ENCODE data around the gene GABRB2. TPM values are rescaled to one million over a fixed set of nuclear protein-coding genes. Genes with fewer than 3 reads are reported as not detected.
A peak's percentile ranks its signal among the peaks of the same experiment; 100 is the strongest.

GABRB2 gene
- total and polyA plus RNA-seq, 12 donors, result 0.33 to 18.1 (median 6.6) TPM

DNA sequence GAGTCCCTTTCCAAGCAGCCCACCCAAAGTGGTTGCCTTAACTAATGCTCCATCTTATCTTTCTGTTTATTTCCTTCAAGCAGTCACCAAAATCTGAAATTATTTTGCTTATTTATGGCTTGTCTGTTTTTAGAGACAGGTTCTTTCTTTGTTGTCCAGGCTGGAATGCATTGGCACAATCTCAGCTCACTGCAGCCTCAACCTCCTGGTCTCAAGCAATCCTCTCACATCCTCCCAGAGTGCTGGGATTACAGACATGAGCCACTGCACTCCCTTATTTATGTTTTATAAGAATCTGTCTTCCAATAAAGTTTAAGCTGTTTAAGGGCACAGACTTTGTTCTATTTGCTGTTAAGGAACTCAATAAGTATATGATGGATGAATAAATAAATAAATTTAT, 133.7 kb downstream of the GABRB2 start:
- TF ChIP-seq, protein P1, sequence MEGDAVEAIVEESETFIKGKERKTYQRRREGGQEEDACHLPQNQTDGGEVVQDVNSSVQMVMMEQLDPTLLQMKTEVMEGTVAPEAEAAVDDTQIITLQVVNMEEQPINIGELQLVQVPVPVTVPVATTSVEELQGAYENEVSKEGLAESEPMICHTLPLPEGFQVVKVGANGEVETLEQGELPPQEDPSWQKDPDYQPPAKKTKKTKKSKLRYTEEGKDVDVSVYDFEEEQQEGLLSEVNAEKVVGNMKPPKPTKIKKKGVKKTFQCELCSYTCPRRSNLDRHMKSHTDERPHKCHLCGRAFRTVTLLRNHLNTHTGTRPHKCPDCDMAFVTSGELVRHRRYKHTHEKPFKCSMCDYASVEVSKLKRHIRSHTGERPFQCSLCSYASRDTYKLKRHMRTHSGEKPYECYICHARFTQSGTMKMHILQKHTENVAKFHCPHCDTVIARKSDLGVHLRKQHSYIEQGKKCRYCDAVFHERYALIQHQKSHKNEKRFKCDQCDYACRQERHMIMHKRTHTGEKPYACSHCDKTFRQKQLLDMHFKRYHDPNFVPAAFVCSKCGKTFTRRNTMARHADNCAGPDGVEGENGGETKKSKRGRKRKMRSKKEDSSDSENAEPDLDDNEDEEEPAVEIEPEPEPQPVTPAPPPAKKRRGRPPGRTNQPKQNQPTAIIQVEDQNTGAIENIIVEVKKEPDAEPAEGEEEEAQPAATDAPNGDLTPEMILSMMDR (IDR thresholded peaks at IDR 0.05), result no peak
- TF ChIP-seq POLR2A (IDR thresholded peaks at IDR 0.05), result no peak
- DNase-seq, result no peak
- Histone ChIP-seq H3K36me3 (replicated peaks in 1 of 2) (no peaks in the 10 kb centered on the region), H3K9me3 (replicated peaks in 1 of 3) (no peaks in the 10 kb centered on the region), H3K27ac (no peak overlapping the region), H3K27me3 (no peaks in the 10 kb centered on the region), H3K4me1 (replicated peaks in 1 of 2) (peaks cover 4 to 12% of the 10 kb centered on the region in 2 donors), H3K4me3 (no peak overlapping the region)
- intact Hi-C loops (cut with DNase I), result no loop called here

DNA sequence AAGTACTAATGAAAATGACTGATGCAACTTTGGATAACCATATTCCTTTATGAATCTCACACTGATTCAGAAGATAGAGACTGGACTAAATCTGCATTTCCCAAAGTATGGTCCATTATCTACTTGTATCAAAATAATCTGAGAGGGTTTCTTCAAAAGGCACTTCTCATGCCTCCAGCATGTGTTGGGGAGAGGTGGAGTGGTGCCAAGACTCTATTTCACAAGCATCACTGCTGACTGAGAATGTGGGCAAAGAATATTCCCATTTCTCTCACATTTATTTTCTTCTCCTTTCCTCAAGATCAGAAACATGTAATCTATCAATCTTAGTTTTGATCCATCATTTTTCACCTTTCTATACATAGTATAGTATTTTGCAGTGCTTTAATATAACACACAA, 135.4 kb downstream of the GABRB2 start:
- DNase-seq, result peak in 6 of 7 donors; percentile 17 to 57 (median 32)

DNA sequence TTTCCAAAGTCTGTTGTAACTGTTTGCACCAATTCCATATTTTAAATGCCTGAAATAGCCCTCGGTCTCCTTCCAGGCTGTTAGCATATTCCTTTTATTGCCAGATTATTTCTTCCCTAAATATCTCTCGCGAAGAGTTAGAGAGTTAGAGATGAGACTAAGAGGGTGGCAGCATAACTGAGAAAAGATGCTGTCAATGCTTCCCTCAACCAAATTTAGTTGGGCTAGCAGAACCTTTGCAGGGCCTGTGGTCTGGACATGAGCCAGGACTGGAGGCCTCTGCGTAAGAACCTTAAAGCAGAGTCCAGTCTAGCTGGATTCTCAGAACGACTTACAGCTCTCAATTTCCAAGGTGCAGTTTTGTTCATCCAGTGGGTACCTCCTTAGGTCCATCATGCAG, 135.9 kb downstream of the GABRB2 start:
- intact Hi-C loops (cut with DNase I), result no loop called here
- Histone ChIP-seq H3K36me3 (replicated peaks in 1 of 2) (no peaks in the 10 kb centered on the region), H3K27ac (no peak overlapping the region), H3K27me3 (no peaks in the 10 kb centered on the region), H3K9me3 (replicated peaks in 1 of 3) (no peaks in the 10 kb centered on the region), H3K4me3 (no peak overlapping the region), H3K4me1 (replicated peaks in 1 of 2) (peaks cover 4 to 12% of the 10 kb centered on the region in 2 donors)
- DNase-seq, result peak; percentile 20 to 54 (median 31)
- TF ChIP-seq, protein P1 (IDR thresholded peaks at IDR 0.05), result no peak
- no peak for TF ChIP-seq POLR2A (IDR thresholded peaks at IDR 0.05)
- 77 to 89% (median 83%) methylated on average over 5 of the region's 5 CpGs for WGBS, 4 donors

More for the DNA sequence above, 135.4 kb downstream of the GABRB2 start:
- Histone ChIP-seq H3K4me3 (no peak overlapping the region), H3K27ac (no peak overlapping the region), H3K9me3 (replicated peaks in 1 of 3) (no peaks in the 10 kb centered on the region), H3K4me1 (replicated peaks in 1 of 2) (peaks cover 4 to 12% of the 10 kb centered on the region in 2 donors), H3K36me3 (replicated peaks in 1 of 2) (no peaks in the 10 kb centered on the region), H3K27me3 (no peaks in the 10 kb centered on the region)
- intact Hi-C loops (cut with DNase I), result no loop called here
- TF ChIP-seq POLR2A (IDR thresholded peaks at IDR 0.05), result no peak
- TF ChIP-seq, protein P1 (IDR thresholded peaks at IDR 0.05), result no peak

DNA sequence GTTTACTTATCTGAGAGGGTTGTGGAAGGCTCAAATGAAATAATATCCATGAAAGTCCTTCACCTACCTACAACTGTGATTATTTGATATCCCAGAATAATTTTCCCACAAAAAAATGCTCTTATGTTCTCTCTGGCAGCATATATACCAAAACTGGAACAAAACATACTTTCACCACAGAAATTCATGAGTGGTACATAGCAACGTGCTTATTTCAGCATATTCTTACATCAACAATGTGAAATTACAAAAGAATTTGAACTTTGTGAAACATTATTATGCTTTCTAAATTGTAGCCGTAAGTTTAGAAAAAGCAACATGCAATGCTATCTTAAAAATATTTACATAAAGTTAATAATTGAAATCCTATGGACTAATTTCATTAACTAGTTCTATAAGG, 137.1 kb downstream of the GABRB2 start:
- 75 to 83% (median 78%) methylated on average over 2 of the region's 2 CpGs for WGBS, 4 donors
- Histone ChIP-seq H3K4me3 (no peak overlapping the region), H3K36me3 (replicated peaks in 1 of 2) (no peaks in the 10 kb centered on the region), H3K27ac (no peak overlapping the region), H3K4me1 (replicated peaks in 1 of 2) (peaks cover 4 to 12% of the 10 kb centered on the region in 2 donors), H3K9me3 (replicated peaks in 1 of 3) (no peaks in the 10 kb centered on the region), H3K27me3 (no peaks in the 10 kb centered on the region)
- DNase-seq, result no peak
- TF ChIP-seq, protein P1 (IDR thresholded peaks at IDR 0.05), result no peak
- no peak for TF ChIP-seq POLR2A (IDR thresholded peaks at IDR 0.05)
- intact Hi-C loops (cut with DNase I), result no loop called here

All from adrenal gland (tissue), 12 donors.